OCI-LY7 (cell line): ENCODE measurements around the gene TMEM182.

Source experiments
- EZH2phosphoT487 ChIP-seq: fragments of 200-600 bp; sonication (generic); IDR thresholded peaks from 2 replicates; pipeline ENCODE4 v1.6.1; 2018; ENCODE audit warnings: low read depth, borderline replicate concordance, mild to moderate bottlenecking, mixed run types, antibody characterized with exemption, low read length, moderate library complexity, mixed read lengths
- TF ChIP-seq, protein P1 (sequence below): fragments of 200-600 bp; sonication (generic); conservative IDR thresholded peaks from 2 replicates; pipeline ENCODE4 v1.5.1; 2014; ENCODE audit warnings: mild to moderate bottlenecking, antibody characterized with exemption, low read length, moderate library complexity, mixed read lengths

GRCh38 chr2:102772659-102773058, 10.8 kb downstream of the TMEM182 start:
- TF ChIP-seq, protein P1, sequence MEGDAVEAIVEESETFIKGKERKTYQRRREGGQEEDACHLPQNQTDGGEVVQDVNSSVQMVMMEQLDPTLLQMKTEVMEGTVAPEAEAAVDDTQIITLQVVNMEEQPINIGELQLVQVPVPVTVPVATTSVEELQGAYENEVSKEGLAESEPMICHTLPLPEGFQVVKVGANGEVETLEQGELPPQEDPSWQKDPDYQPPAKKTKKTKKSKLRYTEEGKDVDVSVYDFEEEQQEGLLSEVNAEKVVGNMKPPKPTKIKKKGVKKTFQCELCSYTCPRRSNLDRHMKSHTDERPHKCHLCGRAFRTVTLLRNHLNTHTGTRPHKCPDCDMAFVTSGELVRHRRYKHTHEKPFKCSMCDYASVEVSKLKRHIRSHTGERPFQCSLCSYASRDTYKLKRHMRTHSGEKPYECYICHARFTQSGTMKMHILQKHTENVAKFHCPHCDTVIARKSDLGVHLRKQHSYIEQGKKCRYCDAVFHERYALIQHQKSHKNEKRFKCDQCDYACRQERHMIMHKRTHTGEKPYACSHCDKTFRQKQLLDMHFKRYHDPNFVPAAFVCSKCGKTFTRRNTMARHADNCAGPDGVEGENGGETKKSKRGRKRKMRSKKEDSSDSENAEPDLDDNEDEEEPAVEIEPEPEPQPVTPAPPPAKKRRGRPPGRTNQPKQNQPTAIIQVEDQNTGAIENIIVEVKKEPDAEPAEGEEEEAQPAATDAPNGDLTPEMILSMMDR, result no peak
- TF ChIP-seq EZH2phosphoT487, result no peak
